PC-3 (cell line): Measurements from ENCODE around the gene STYXL2.

Source experiments
- CTCF ChIP-seq: fragments of 300-600 bp; sonication (generic); conservative IDR thresholded peaks from 2 replicates; pipeline ENCODE4 v1.5.1; 2017; ENCODE audit warnings: antibody characterized with exemption, low read depth, mild to moderate bottlenecking, low read length
- EZH2 ChIP-seq: fragments of 300-600 bp; sonication (generic); IDR thresholded peaks from one replicate; pipeline ENCODE4 v1.6.1; 2017; ENCODE audit warnings: antibody characterized with exemption, mild to moderate bottlenecking, low read length; ENCODE audit not compliant: unreplicated experiment
- EZH2phosphoT487 ChIP-seq: fragments of 300-600 bp; sonication (generic); IDR thresholded peaks from 2 replicates; pipeline ENCODE4 v1.6.1; 2018; ENCODE audit warnings: mild to moderate bottlenecking, antibody characterized with exemption, low read length, borderline replicate concordance

GRCh38 chr1:167110586-167110985, 16.7 kb downstream of the STYXL2 start:
- TF ChIP-seq CTCF (no peak), EZH2 (no peak), EZH2phosphoT487 (no peak)
